Breast epithelium (tissue), 3 donors: ENCODE results near the gene HECTD4.
"Not testable (repeated sequence)": the region's sequence is repeated elsewhere in the genome, so short reads cannot be mapped to it uniquely, and the experiment has no call there.

ENCODE experiments used
- POLR2A ChIP-seq: fragments of 450-650 bp; IDR thresholded peaks from one replicate; pipeline ENCODE4 v1.6.1; 2016; ENCODE audit warnings: antibody characterized with exemption, mild to moderate bottlenecking, moderate library complexity
- TF ChIP-seq, protein P1 (sequence below), 3 donors: fragments of 450-650 bp; IDR thresholded peaks; one replicate each; pipeline ENCODE4 v1.5.1; 2016 to 2017; ENCODE audit warnings: antibody characterized with exemption in 3 of 3, mild to moderate bottlenecking in 3 of 3, moderate library complexity in 3 of 3

DNA sequence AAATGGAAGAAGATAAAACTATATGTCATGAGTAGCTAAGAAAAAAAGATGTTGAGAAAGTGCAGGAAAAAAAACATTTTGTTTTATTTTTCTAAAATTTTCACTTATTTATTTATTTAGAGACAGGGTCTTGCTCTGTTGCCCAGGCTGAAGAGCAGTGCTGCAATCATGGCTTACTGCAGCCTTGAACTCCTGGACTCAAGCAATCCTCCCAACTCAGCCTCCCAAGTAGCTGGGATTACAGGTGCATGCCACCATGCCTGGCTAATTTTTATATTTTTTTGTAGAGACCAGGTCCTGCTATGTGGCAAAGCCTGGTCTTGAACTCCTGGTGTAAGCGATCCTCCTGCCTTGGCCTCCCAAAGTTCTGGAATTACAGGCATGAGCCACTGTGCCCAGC, 137.3 kb downstream of the HECTD4 start:
- not testable (repeated sequence) for TF ChIP-seq POLR2A
- TF ChIP-seq, protein P1, sequence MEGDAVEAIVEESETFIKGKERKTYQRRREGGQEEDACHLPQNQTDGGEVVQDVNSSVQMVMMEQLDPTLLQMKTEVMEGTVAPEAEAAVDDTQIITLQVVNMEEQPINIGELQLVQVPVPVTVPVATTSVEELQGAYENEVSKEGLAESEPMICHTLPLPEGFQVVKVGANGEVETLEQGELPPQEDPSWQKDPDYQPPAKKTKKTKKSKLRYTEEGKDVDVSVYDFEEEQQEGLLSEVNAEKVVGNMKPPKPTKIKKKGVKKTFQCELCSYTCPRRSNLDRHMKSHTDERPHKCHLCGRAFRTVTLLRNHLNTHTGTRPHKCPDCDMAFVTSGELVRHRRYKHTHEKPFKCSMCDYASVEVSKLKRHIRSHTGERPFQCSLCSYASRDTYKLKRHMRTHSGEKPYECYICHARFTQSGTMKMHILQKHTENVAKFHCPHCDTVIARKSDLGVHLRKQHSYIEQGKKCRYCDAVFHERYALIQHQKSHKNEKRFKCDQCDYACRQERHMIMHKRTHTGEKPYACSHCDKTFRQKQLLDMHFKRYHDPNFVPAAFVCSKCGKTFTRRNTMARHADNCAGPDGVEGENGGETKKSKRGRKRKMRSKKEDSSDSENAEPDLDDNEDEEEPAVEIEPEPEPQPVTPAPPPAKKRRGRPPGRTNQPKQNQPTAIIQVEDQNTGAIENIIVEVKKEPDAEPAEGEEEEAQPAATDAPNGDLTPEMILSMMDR (IDR thresholded peaks at IDR 0.05) = not testable (repeated sequence)
